ENCODE data around the gene NISCH. TPM values are rescaled to one million over a fixed set of nuclear protein-coding genes. Genes with fewer than 3 reads are reported as not detected.

The NISCH gene
- polyA plus RNA-seq, 2 donors: 32.2 to 59.6 TPM

- WGBS, 2 donors: 86 to 89% methylated on average over 25 to 27 of the region's 27 CpGs
- Histone ChIP-seq H3K4me1 (ENCODE audit: control insufficient read depth in 2 of 2, insufficient read depth in 2 of 2, low read length in 1 of 2) (no peaks in the 10 kb centered on the region), H3K27me3 (ENCODE audit: control insufficient read depth in 1 of 2, insufficient read depth in 2 of 2, low read length in 2 of 2) (no peaks in the 10 kb centered on the region), H3K36me3 (ENCODE audit: control insufficient read depth in 2 of 2, insufficient read depth in 2 of 2, low read length in 1 of 2) (peaks cover 0 to 2% of the 10 kb centered on the region in 2 donors), H3K9me3 (ENCODE audit: control insufficient read depth in 2 of 2, insufficient read depth in 1 of 2, low read depth in 1 of 2, low read length in 1 of 2) (no peaks in the 10 kb centered on the region), H3K27ac (ENCODE audit: low read depth in 2 of 2, low read length in 1 of 2) (no peak overlapping the region), H3K4me3 (ENCODE audit: low read depth in 1 of 2, low read length in 2 of 2) (no peak overlapping the region)
These were observed 51.0 kb downstream of the NISCH start for GRCh38 chr3:52506266-52506966.

DNA sequence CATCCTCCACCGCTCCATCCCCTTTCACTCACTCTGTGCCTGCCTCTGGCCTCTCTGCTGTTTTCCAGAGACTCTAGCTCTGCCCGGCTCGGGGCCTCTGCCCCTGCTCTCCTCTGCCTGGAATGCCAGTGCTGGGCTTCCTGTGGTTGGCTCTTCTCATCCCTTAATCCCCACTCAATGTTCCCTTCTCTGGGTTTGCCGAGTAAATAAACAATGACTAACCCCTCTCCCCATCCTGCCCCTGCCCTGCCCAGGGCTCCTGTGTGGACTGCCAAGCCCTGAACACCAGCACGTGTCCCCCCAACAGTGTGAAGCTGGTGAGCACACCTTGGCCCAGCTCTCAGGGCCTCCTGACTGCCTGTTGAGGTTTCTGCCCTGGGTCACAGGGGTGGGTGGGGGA, 52.0 kb downstream of the NISCH start:
- 48 to 73% methylated on average over 5 of the region's 5 CpGs for WGBS, 2 donors
- no peak overlapping the region for H3K27ac ChIP-seq (ENCODE audit: low read depth in 2 of 2, low read length in 1 of 2)

DNA sequence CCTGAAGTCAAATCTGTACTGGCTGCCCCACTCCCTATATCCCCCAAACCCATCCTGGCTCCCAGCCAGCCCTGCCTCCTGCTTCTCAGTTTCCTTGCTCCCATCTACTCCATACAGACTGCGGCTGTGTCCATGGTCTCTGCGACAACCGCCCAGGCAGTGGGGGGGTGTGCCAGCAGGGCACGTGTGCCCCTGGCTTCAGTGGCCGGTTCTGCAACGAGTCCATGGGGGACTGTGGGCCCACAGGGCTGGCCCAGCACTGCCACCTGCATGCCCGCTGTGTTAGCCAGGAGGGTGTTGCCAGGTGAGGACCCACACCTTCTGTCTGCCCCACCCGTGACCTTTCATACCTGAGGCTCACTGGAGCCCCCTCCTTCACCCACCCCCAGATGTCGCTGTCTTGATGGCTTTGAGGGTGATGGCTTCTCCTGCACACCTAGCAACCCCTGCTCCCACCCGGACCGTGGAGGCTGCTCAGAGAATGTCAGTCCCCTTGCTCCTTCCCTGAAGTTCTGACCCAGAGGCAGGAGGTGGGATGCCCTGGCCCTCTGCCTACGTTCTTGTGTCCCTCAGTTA, 54.4 kb downstream of the NISCH start:
- Histone ChIP-seq H3K4me1 (ENCODE audit: control insufficient read depth in 2 of 2, insufficient read depth in 2 of 2, low read length in 1 of 2) (no peaks in the 10 kb centered on the region), H3K4me3 (ENCODE audit: low read depth in 1 of 2, low read length in 2 of 2) (no peak overlapping the region), H3K27ac (ENCODE audit: low read depth in 2 of 2, low read length in 1 of 2) (no peak overlapping the region), H3K9me3 (ENCODE audit: control insufficient read depth in 2 of 2, insufficient read depth in 1 of 2, low read depth in 1 of 2, low read length in 1 of 2) (no peaks in the 10 kb centered on the region), H3K27me3 (ENCODE audit: control insufficient read depth in 1 of 2, insufficient read depth in 2 of 2, low read length in 2 of 2) (no peaks in the 10 kb centered on the region), H3K36me3 (ENCODE audit: control insufficient read depth in 2 of 2, insufficient read depth in 2 of 2, low read length in 1 of 2) (peaks cover 0 to 2% of the 10 kb centered on the region in 2 donors)
- WGBS, 2 donors: 66 to 67% methylated on average over 12 of the region's 12 CpGs

More for the DNA sequence above, 52.0 kb downstream of the NISCH start:
- H3K4me3 ChIP-seq (ENCODE audit: low read depth in 1 of 2, low read length in 2 of 2): no peak overlapping the region
- H3K4me1 ChIP-seq (ENCODE audit: control insufficient read depth in 2 of 2, insufficient read depth in 2 of 2, low read length in 1 of 2): no peaks in the 10 kb centered on the region
- H3K27me3 ChIP-seq (ENCODE audit: control insufficient read depth in 1 of 2, insufficient read depth in 2 of 2, low read length in 2 of 2): no peaks in the 10 kb centered on the region
- H3K36me3 ChIP-seq (ENCODE audit: control insufficient read depth in 2 of 2, insufficient read depth in 2 of 2, low read length in 1 of 2): peaks cover 0 to 2% of the 10 kb centered on the region in 2 donors
- H3K9me3 ChIP-seq (ENCODE audit: control insufficient read depth in 2 of 2, insufficient read depth in 1 of 2, low read depth in 1 of 2, low read length in 1 of 2): no peaks in the 10 kb centered on the region

GRCh38 chr3:52511509-52511908, 56.1 kb downstream of the NISCH start:
- Histone ChIP-seq H3K27ac (ENCODE audit: low read depth in 2 of 2, low read length in 1 of 2) (no peak overlapping the region), H3K4me1 (ENCODE audit: control insufficient read depth in 2 of 2, insufficient read depth in 2 of 2, low read length in 1 of 2) (no peaks in the 10 kb centered on the region), H3K9me3 (ENCODE audit: control insufficient read depth in 2 of 2, insufficient read depth in 1 of 2, low read depth in 1 of 2, low read length in 1 of 2) (no peaks in the 10 kb centered on the region), H3K4me3 (ENCODE audit: low read depth in 1 of 2, low read length in 2 of 2) (no peak overlapping the region), H3K36me3 (ENCODE audit: control insufficient read depth in 2 of 2, insufficient read depth in 2 of 2, low read length in 1 of 2) (peaks cover 0 to 1% of the 10 kb centered on the region in 2 donors), H3K27me3 (ENCODE audit: control insufficient read depth in 1 of 2, insufficient read depth in 2 of 2, low read length in 2 of 2) (no peaks in the 10 kb centered on the region)
- 84 to 87% methylated on average over 7 of the region's 7 CpGs for WGBS, 2 donors

DNA sequence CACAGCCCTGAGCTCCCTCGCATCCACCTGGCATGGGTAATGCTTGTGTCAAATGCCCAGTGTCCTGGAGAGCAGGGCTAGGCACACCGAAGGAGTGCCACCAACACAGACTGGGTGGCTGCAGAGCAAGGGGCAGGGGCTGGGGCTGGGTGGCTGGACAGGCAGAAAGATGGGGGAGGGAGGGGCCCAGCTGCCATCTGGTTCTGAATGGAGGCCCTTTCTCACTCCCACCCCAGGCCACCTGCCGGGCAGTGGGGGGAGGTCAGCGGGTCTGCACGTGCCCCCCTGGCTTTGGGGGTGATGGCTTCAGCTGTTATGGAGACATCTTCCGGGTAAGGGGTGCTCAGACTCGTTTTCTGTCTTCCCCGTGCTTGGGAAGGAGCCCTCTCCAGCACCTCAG, 56.7 kb downstream of the NISCH start:
- no peaks in the 10 kb centered on the region for H3K36me3 ChIP-seq (ENCODE audit: control insufficient read depth in 2 of 2, insufficient read depth in 2 of 2, low read length in 1 of 2)

GRCh38 chr3:52512727-52513126, 57.3 kb downstream of the NISCH start:
- Histone ChIP-seq H3K36me3 (ENCODE audit: control insufficient read depth in 2 of 2, insufficient read depth in 2 of 2, low read length in 1 of 2) (no peaks in the 10 kb centered on the region), H3K4me1 (ENCODE audit: control insufficient read depth in 2 of 2, insufficient read depth in 2 of 2, low read length in 1 of 2) (peaks cover 0 to under 1% of the 10 kb centered on the region in 2 donors), H3K9me3 (ENCODE audit: control insufficient read depth in 2 of 2, insufficient read depth in 1 of 2, low read depth in 1 of 2, low read length in 1 of 2) (no peaks in the 10 kb centered on the region), H3K27ac (ENCODE audit: low read depth in 2 of 2, low read length in 1 of 2) (no peak overlapping the region), H3K4me3 (ENCODE audit: low read depth in 1 of 2, low read length in 2 of 2) (no peak overlapping the region), H3K27me3 (ENCODE audit: control insufficient read depth in 1 of 2, insufficient read depth in 2 of 2, low read length in 2 of 2) (no peaks in the 10 kb centered on the region)
- WGBS, 2 donors: 73 to 81% methylated on average over 17 of the region's 17 CpGs

More for the DNA sequence above, 56.7 kb downstream of the NISCH start:
- Histone ChIP-seq H3K27ac (ENCODE audit: low read depth in 2 of 2, low read length in 1 of 2) (no peak overlapping the region), H3K4me3 (ENCODE audit: low read depth in 1 of 2, low read length in 2 of 2) (no peak overlapping the region), H3K27me3 (ENCODE audit: control insufficient read depth in 1 of 2, insufficient read depth in 2 of 2, low read length in 2 of 2) (no peaks in the 10 kb centered on the region), H3K4me1 (ENCODE audit: control insufficient read depth in 2 of 2, insufficient read depth in 2 of 2, low read length in 1 of 2) (no peaks in the 10 kb centered on the region), H3K9me3 (ENCODE audit: control insufficient read depth in 2 of 2, insufficient read depth in 1 of 2, low read depth in 1 of 2, low read length in 1 of 2) (no peaks in the 10 kb centered on the region)
- 67 to 68% methylated on average over 8 of the region's 8 CpGs for WGBS, 2 donors

GRCh38 chr3:52513281-52513680, 57.9 kb downstream of the NISCH start:
- H3K4me1 ChIP-seq (ENCODE audit: control insufficient read depth in 2 of 2, insufficient read depth in 2 of 2, low read length in 1 of 2): peaks cover 0 to 5% of the 10 kb centered on the region in 2 donors
- H3K36me3 ChIP-seq (ENCODE audit: control insufficient read depth in 2 of 2, insufficient read depth in 2 of 2, low read length in 1 of 2): no peaks in the 10 kb centered on the region
- H3K4me3 ChIP-seq (ENCODE audit: low read depth in 1 of 2, low read length in 2 of 2): no peak overlapping the region
- WGBS, 2 donors: 86 to 90% methylated on average over 7 of the region's 7 CpGs
- no peaks in the 10 kb centered on the region for H3K27me3 ChIP-seq (ENCODE audit: control insufficient read depth in 1 of 2, insufficient read depth in 2 of 2, low read length in 2 of 2)
- no peak overlapping the region for H3K27ac ChIP-seq (ENCODE audit: low read depth in 2 of 2, low read length in 1 of 2)
- no peaks in the 10 kb centered on the region for H3K9me3 ChIP-seq (ENCODE audit: control insufficient read depth in 2 of 2, insufficient read depth in 1 of 2, low read depth in 1 of 2, low read length in 1 of 2)

DNA sequence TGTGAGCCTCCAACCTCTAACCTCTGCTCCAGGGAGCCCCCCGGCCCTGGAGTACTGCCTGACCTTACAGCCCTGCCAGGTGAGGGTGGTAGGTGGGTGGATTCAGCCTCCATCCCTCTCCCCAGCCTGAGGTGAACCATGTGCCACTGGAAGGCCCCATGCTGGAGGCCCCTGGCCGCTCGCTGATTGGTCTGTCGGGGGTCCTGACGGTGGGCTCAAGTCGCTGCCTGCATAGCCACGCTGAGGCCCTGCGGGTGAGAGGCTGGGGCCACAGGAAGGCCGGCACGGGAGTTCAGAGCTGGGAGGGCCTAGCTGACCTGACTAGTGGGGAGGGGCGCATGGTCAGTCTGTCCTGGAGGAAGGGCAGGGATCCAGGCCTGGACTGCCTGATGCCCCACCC, 59.2 kb downstream of the NISCH start:
- 85 to 87% methylated on average over 11 of the region's 11 CpGs for WGBS, 2 donors
- H3K4me3 ChIP-seq (ENCODE audit: low read depth in 1 of 2, low read length in 2 of 2): no peak overlapping the region
- H3K27ac ChIP-seq (ENCODE audit: low read depth in 2 of 2, low read length in 1 of 2): no peak overlapping the region
- peaks cover 0 to 13% of the 10 kb centered on the region in 2 donors for H3K4me1 ChIP-seq (ENCODE audit: control insufficient read depth in 2 of 2, insufficient read depth in 2 of 2, low read length in 1 of 2)
- no peaks in the 10 kb centered on the region for H3K27me3 ChIP-seq (ENCODE audit: control insufficient read depth in 1 of 2, insufficient read depth in 2 of 2, low read length in 2 of 2)
- H3K36me3 ChIP-seq (ENCODE audit: control insufficient read depth in 2 of 2, insufficient read depth in 2 of 2, low read length in 1 of 2): no peaks in the 10 kb centered on the region
- H3K9me3 ChIP-seq (ENCODE audit: control insufficient read depth in 2 of 2, insufficient read depth in 1 of 2, low read depth in 1 of 2, low read length in 1 of 2): no peaks in the 10 kb centered on the region

- Histone ChIP-seq H3K27ac (ENCODE audit: low read depth in 2 of 2, low read length in 1 of 2) (no peak overlapping the region), H3K4me3 (ENCODE audit: low read depth in 1 of 2, low read length in 2 of 2) (no peak overlapping the region), H3K4me1 (ENCODE audit: control insufficient read depth in 2 of 2, insufficient read depth in 2 of 2, low read length in 1 of 2) (peaks cover 0 to 13% of the 10 kb centered on the region in 2 donors), H3K36me3 (ENCODE audit: control insufficient read depth in 2 of 2, insufficient read depth in 2 of 2, low read length in 1 of 2) (no peaks in the 10 kb centered on the region), H3K9me3 (ENCODE audit: control insufficient read depth in 2 of 2, insufficient read depth in 1 of 2, low read depth in 1 of 2, low read length in 1 of 2) (no peaks in the 10 kb centered on the region), H3K27me3 (ENCODE audit: control insufficient read depth in 1 of 2, insufficient read depth in 2 of 2, low read length in 2 of 2) (no peaks in the 10 kb centered on the region)
- WGBS, 2 donors: 55 to 62% methylated on average over 6 of the region's 6 CpGs
These were observed 59.8 kb downstream of the NISCH start for GRCh38 chr3:52515192-52515591.

Measured in esophagus (tissue), 2 donors.